ENCODE data around the gene GPR37L1.
A peak's percentile ranks its signal among the peaks of the same experiment; 100 is the strongest.
"Not testable (repeated sequence)": the region's sequence is repeated elsewhere in the genome, so short reads cannot be mapped to it uniquely, and the experiment has no call there.

GPR37L1 gene

GRCh38 chr1:202133496-202133895 lies 10.8 kb downstream of the GPR37L1 start:
- DNase-seq (ENCODE audit: low read depth): no peak

GRCh38 chr1:202133989-202134388 lies 11.3 kb downstream of the GPR37L1 start:
- DNase-seq (ENCODE audit: low read depth): no peak

- DNase-seq (ENCODE audit: low read depth): no peak
Observed at GRCh38 chr1:202134645-202135172, 12.0 kb downstream of the GPR37L1 start.

- DNase-seq (ENCODE audit: low read depth): no peak
Observed at GRCh38 chr1:202135221-202135721, 12.6 kb downstream of the GPR37L1 start.

DNA sequence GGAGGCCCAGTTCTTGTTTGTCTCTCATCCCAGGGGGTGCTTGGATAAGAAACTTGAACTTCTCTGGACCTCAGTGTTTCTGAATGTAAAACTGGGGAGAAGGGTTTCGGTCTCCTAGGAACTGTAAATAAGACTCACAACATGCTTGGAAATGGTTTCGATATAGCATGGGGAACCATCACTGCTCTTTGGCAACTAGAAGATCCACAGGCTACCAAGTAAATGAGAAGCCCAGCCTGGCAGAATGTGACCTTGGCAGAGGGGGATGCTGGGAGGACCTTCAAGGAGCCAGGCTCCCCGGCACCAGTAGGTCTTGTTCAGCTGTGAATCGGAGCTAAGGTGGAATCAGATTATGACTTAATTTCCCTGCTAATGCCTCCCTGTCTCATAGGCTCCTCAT lies 18.1 kb downstream of the GPR37L1 start:
- no peak for DNase-seq (ENCODE audit: low read depth)

- not testable (repeated sequence) for DNase-seq (ENCODE audit: low read depth)
Observed at GRCh38 chr1:202141468-202141867, 18.8 kb downstream of the GPR37L1 start.

- DNase-seq (ENCODE audit: low read depth): no peak
Observed at GRCh38 chr1:202143011-202143767, 20.5 kb downstream of the GPR37L1 start.

DNA sequence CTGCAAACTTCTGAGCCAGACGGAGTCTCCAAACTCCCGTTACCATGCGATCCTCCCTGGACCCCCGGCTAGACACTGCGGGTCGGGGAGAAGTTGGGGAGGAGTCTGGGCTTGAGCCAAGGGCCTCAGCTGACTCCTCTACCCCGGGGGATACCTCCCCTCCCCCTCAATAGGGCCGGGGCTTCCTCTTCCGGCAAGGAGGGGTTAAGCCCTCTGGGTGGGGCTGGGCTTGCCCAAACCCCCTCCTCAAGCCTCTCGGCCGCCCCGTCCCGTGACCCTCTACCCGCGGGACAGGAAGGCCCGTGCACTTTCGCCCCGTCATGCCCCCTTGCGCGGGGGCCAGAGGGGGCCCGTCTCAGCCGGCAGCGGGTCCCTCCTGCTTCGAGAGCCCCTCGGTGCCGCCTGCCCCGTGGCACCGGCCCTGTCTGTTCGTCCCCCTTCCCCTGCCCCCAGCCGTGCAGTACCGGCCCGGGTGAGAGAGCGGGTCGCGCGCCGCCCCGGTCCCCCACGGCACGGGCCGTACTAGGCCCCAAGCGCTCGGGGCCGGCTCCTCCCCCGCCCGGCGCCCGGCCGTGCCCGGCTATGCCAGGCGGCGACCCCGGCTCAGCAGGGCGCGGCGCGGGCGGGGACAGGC lies 21.2 kb downstream of the GPR37L1 start:
- no peak for DNase-seq (ENCODE audit: low read depth)

DNA sequence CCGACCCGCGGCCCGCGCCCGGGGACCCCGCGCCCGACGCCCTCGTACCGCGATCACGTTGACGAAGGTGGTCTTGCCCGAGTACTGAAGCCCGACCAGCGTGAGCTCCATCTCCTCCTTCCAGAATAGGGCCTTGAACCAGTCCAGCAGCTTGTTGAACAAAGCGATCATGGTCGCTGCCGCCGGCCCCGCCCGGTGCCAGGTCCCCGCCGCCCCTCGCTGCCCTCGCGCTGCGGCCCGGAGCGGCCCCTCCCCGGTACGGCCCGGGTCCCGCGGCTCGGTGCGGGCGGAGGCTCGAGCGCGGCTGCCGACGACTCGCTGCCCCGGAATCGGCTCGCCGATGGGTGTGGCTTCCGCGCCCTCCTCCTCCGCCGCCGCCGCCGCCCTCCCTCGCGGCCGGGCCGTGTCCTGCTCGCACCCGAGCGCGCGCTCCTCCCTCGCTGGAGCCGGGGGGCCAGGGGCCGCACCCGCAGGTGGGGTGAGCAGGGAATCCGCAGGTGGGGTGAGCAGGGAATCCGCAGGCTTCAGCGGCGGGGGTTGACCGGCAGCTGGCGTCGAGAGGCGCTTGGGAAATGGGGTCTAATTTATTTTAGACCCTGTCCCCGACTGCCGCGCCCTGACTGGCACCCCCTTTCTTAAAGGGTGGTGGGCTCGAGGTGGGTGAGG lies 21.8 kb downstream of the GPR37L1 start, which contains the start of gene ARL8A:
Gene ARL8A, minus strand, starts transcription at position 336 of the 666 bp plus-strand sequence. Its CDS starts 165 bp downstream, at position 171.
- peak; percentile 62 for DNase-seq (ENCODE audit: low read depth)

GRCh38 chr1:202145068-202145743 lies 22.5 kb downstream of the GPR37L1 start:
- no peak for DNase-seq (ENCODE audit: low read depth)

DNA sequence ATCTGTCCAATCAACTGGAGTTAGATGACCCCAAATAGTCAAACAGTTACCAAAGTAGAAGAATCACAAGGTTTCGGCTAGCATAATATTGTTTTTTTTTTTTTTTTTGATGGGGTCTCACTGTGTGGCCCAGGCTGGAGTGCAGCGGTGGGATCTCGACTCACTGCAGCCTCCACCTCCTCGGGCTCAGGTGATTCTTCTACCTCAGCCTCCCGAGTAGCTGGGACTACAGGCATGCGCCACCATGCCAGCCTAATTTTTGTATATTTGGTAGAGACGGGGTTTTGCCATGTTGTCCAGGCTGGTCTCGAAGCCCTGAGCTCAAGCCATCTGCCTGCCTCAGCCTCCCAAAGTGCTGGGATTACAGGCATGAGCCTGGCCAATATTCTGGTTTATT lies 23.0 kb downstream of the GPR37L1 start:
- DNase-seq (ENCODE audit: low read depth): not testable (repeated sequence)

GRCh38 chr1:202146279-202146678 lies 23.6 kb downstream of the GPR37L1 start:
- no peak for DNase-seq (ENCODE audit: low read depth)

GRCh38 chr1:202146993-202147392 lies 24.3 kb downstream of the GPR37L1 start:
- DNase-seq (ENCODE audit: low read depth): no peak

DNA sequence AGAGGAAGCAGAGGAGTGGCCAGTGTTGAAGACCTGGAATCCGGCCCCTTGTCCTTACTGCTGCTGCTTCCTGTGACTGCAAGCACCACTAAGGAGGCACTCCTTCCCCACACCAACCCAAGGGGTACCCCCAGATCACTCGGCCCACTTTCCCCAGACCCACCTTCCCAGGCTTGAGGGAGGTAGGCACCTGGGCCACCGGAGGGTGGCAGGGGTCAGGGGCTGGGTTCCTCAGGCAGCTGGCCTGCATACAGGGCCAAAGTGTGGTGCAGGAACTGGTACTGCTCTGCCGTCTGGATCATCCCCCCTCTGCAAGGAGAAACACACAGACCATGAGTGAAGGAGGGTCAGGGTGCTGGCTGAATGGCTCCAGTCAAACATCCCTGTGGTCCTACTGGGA lies 25.7 kb downstream of the GPR37L1 start:
- no peak for DNase-seq (ENCODE audit: low read depth)

DNA sequence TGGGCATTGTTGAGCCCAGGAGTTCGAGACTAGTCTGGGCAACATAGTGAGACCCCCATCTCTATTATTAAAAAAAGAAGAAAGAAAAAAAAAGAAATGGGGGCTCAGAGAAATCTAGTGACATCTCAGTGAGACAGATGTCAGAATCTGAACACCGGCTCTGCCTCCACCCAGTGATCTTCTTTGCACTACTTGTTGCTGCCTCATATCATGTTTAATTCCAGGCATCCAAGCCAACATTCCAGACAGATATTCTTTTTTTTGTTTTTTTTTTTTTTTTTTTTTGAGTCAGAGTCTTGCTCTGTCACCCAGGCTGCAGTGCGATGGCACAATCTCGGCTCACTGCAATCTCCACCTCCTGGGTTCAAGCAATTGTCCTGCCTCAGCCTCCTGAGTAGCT lies 26.8 kb downstream of the GPR37L1 start:
- no peak for DNase-seq (ENCODE audit: low read depth)

DNA sequence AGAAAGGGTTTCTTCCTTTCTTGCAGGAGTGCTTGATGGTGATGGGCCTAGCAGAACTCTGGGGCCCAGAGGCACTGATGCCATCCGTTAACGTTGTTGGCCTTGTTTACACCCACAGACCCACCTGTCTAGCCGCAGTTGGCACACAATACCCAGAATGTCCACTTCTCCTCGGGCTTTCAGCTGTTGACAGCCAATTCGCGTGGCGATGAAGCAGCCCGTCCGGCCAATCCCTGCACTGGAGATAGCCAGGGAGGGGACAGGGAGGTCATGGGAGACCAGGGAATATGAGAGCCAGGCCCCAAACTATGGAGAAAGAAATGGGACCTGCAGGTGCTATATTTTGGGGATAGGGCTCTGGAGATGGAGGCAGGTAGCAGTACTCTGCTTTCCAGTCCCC lies 27.5 kb downstream of the GPR37L1 start:
- DNase-seq (ENCODE audit: low read depth): no peak

GRCh38 chr1:202150602-202151001 lies 27.9 kb downstream of the GPR37L1 start:
- no peak for DNase-seq (ENCODE audit: low read depth)

DNA sequence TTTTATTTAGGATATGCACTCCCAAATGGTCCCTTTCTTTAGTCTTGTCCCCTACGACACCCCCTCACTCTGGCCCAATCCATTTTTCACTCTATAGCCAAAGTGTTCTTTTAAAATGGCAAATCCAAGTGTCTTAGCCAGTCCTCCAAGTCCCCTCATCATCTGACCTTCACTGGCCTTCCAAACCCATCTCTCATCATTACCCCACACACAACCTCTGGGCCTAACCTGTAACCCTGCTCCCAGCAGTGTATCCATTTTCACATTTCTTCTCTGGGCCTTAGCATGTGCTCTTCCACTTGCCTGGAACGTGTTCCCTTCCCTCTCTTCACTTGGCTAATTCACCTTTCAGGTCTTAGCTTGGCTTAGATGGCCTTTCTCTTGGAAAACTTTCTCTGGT lies 28.3 kb downstream of the GPR37L1 start:
- no peak for DNase-seq (ENCODE audit: low read depth)

- DNase-seq (ENCODE audit: low read depth): no peak
Observed at GRCh38 chr1:202152399-202152798, 29.7 kb downstream of the GPR37L1 start.

- DNase-seq (ENCODE audit: low read depth): no peak
Observed at GRCh38 chr1:202153284-202153683, 30.6 kb downstream of the GPR37L1 start.

- DNase-seq (ENCODE audit: low read depth): no peak
Observed at GRCh38 chr1:202154148-202154765, 31.5 kb downstream of the GPR37L1 start.

All from activated T-cell treated with anti-CD3 and anti-CD28 coated beads for 24 hours (primary cell).